Posterior cingulate gyrus (tissue), 11 donors: ENCODE results near the gene HCN2.

ENCODE experiments used
- DNase-seq, 10 donors: peaks; one replicate each; pipeline versions ENCODE4 v3.0.0 to v3.0.0-alpha.2; 2020 to 2021; ENCODE audit warnings: mixed read lengths in 3 of 10
- intact Hi-C: fragments of 100-400 bp; cut with DNase I; formaldehyde crosslinking; loops from one replicate; pipeline ENCODE4 v1.15.1; 2023

The HCN2 gene

DNA sequence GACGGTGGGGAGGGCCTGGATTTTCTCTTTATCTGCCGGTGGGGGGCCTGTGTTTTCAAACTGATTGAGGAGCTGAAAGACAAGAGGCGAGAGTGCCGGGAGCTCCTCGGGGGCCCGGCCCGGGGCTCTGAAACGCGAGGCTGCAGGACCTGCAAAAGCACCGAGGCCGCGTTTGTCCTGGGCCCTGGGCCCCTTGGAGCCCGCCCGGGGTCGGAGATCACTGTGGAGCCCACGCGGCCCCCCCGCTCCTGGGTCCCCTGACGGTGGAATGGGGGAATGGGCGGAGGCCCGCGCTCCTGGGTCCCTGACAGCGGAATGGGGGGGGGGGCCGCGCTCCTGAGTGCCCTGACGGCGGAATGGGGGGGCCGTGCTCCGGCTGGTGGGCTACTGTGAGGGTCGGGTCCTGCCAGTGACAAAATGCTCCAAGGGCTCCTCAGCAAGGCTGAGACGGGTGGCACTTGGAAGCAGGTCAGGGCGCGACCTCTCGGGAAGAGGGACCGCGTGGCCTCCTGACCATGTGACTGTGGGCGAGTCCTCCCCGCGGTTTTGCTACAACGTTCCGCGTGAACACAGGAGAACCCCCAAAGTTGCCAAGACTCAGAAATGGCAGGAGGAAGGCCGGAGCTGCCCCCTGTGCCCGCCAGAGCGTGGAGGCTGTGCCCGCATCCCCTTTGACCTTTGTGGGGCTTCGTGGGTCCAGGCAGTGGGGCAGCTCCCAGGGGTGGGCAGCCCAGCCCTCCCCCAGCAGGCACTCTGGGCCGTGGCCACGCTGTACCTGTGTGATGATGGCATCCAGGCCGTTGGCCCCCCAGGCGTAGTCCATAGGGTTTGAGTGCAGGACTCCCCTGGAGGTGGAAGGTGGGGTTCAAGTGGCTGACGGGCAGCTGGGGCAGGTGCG is 59.5 kb downstream of the HCN2 start:
- no peak for DNase-seq

DNA sequence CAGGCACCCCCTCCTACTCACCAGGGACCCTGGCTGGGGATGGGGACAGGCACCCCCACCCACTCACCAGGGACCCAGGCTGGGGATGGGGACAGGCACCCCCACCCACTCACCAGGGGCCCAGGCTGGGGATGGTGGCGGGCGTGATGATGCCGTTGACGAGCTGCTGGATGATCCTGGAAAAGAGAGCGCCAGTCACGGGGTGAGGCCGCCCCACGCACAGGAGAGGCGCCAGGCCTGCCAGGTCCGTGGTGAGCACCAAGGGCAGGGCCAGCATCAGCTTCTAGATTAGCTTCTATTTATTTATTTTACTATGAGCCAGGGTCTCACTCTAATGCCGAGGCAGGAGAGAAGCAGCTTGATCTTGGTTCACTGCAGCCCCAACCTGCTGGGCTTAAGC is 60.4 kb downstream of the HCN2 start:
- intact Hi-C loops: no loop called here
- no peak for DNase-seq

More for the DNA sequence above, 59.5 kb downstream of the HCN2 start:
- intact Hi-C loops: no loop called here

DNA sequence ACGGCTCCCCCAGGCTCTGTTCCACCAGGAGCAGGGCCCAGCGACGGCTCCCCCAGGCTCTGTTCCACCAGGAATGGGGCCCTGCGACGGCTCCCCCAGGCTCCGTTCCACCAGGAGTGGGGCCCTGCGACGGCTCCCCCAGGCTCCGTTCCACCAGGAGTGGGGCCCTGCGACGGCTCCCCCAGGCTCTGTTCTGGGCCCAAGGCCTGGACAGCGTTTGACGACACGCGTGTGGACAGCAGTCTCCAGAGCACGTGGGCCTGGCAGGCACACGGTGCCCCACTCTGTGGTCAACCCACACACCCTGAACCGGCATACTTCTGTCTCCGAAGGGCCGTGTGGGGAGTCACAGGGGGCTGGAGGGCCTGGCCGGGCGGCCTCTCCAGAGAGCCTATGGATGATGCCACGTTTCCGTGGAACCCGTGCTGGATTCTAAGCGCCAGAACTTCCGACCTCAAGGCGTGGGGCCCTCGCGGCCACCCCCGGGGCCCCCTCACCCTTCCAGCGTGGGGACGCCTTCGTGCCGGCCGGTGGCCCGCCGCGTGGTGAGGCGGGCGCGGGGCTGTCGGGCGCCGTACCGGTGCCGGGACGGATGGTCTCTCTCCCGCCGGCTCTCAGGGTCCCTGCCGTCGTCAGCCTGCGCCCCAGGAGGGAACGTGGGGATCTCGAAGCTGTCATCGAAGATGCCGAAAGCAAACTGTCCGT is 61.6 kb downstream of the HCN2 start:
- intact Hi-C loops: no loop called here
- DNase-seq: no peak

DNA sequence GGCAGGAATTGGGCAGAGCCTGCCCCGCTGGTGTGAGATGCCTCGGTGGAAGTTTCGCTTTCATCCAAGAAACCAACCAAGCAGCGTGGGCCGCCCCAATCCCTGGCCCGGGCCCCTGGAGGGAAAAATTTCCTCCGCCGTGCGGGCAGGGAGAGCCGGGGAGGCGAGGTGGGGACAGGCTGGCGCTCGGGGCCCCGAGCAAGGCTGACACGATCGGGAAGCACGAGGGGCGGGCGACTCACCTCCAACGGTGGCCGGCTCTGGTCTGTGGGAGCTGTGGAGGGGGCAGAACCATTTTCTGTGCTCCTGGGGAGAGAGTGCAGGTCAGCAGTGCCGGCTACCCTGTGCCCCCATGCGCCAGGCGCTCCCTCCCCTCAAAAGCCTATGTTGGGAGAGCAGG is 62.3 kb downstream of the HCN2 start:
- intact Hi-C loops: no loop called here
- DNase-seq: no peak

DNA sequence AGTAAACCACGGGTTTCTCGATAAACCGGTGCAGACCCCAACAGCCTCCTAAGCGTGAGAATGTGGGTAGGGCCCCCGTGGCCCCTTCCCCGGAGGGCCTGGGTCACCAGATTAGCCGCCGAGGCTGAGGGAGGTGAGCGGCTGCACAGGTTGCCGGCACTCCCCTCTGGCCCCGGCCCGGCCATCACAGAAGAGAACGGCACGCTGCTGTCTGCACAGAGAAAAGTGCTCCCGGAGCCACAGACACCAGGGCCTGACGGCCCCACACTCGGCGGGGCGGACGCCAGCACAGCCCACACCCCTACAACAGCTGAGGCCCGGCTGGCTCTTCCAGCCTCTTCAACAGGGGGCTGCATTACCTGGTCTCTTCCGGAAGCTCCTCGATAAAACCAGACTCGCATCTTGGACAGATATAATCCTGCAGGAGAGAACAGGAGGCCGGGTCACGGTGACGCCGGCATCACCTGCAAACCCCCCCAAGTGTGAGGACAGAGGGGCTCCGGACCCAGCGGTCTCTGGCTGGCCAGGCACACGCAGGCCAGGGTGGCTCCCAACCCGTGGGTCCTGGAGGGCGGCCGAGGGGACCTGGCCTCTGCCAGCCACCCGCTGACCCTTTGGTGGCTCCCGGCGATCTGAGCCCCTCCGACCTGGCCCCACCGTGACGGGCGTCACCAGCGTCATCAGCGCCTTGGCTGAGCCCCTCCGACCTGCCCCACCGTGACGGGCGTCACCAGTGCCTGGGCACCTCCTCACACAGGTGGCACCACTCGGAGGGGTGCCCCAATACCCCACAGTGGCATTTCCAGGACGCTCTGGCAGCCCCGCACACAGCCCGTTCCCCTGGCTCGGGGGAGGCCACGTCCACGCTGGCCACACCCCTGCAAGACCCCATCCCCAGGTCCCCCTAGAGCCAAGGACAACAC is 63.0 kb downstream of the HCN2 start:
- DNase-seq: no peak
- intact Hi-C loops: no loop called here

DNA sequence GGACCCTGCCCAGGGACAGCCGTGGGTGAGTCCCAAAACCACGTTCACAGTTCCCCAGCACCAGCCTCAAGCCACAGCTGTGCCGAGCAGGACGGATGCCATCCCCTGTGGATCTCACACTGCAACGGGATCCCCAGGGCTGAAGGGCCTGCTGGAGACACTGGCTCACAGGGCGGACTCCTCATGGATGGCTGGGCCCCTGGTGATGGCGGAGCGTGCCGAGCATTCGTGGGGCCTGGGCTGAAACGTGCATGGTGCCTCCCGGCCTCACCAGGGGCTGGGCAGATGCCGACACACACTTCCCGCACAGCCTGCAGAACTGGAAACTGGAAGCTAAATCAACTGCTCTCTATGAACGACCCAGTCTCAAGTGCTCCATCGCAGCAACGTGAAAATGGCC is 63.7 kb downstream of the HCN2 start:
- intact Hi-C loops: no loop called here

DNA sequence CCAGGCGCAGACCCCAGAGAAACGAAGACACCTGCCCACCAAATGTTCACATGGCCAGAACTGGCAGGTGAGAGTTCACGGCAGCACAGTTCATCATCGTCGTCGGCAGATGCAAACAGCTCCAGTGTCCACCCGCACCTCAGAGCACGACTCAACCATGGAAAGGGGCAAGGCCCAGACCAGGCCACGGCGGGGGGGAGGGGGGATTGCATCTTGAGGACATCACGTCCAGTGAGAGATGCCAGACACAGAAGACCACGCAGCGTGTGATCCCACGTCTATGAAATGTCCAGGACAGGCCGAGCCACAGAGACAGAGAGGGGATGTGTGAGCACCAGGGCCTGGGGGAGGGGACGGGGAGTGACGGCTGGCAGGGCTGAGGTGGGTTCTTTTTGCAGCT is 66.0 kb downstream of the HCN2 start:
- DNase-seq: no peak
- intact Hi-C loops: no loop called here

More for the DNA sequence above, 63.7 kb downstream of the HCN2 start:
- DNase-seq: no peak

DNA sequence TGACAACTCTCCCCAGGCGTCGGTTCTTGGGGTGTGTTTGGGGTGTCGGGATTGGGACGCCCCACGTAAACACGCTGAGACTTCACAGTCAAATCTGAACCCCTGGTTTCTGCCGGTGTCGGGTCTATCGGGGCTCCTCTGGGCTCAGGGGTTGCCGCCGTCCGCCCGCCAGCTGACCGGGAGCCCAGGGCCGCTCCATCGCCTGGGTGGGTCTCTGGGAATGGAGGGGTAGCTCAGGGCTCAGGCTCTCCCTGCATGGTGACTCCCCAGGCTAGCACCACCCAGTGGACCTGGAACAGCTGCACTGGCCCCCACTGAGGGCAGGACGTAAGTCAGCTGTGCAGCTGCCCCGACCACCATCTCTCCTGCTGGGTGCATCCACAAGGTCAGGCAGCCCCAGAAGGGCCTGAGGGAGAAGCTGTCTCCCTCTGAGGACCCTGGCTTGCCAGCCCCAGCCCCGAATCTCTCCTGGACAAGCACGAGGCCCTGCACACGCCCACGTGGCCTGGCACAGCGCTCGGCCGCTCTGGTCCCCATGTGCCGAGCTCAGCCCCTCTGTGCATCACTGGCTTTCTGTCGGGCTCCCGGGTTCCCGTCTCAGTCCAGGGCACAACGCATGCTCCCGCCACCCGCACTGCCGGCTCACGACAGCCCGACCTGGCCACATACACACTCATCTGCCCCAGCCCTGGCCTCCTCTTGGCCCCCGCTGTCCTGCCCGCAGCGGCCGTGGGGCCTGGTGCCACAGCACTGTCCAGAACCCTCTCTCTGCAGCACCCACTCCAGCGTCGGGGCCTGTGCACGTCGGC is 67.3 kb downstream of the HCN2 start:
- intact Hi-C loops: no loop called here
- no peak for DNase-seq

DNA sequence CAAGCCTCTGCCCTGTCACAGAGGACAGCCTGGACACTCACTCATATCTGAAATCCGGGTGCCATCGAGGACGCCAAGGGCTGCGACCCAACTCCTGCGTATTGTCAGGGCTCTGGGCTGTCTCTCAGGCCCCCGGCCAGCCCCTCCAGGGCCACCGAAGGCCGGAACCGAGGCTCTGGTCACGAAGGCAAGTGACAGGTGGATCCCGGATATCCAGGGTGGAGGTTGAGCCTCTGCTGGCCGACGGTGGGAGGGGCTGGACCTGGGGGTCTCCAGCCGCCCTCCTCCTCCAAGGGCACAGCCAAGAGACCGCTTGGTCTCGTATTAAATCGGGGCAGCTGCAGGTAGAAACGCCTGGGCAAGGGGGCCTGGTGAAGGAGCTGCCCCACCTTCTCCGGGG is 67.9 kb downstream of the HCN2 start:
- DNase-seq: no peak
- intact Hi-C loops: no loop called here

DNA sequence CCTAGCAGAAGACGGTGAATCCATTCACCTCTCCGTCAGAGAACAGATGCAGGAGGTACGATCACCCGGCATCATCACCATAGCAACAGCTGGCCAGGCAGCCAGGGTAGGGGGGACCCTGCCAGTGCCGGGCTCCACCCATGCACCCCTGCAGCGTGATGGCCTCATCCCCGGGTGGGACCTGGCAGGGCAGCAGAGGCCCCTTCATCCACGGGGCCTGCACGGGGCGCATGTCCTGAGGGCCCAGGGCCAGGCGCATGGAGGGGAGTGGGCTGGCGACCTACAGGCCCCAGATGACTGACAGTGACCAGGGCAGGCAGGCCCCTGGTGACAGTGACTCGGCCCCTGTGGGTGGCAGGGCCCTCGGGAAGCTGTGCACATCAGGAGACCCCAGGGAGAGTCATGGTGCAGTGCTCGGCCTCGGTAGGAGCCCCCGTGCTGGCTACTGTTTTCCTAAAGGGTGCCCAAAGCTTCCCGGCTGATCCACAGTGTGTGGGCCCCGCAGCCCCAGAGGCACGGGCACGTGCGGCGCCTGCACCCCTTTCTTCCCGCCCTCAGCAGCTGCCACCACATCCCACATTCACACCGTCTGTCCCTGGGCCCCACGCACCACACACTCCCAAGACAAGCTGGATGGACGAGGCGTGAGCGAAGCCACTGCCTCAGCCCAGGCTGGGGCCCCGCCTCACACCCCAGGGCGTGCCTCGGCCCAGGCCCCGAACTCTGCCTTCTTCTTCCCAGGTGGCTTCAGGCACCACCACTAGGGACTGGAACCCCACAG is 68.6 kb downstream of the HCN2 start:
- intact Hi-C loops: no loop called here
- peak in 3 of 10 donors; percentile 55 to 91 (median 84) for DNase-seq

DNA sequence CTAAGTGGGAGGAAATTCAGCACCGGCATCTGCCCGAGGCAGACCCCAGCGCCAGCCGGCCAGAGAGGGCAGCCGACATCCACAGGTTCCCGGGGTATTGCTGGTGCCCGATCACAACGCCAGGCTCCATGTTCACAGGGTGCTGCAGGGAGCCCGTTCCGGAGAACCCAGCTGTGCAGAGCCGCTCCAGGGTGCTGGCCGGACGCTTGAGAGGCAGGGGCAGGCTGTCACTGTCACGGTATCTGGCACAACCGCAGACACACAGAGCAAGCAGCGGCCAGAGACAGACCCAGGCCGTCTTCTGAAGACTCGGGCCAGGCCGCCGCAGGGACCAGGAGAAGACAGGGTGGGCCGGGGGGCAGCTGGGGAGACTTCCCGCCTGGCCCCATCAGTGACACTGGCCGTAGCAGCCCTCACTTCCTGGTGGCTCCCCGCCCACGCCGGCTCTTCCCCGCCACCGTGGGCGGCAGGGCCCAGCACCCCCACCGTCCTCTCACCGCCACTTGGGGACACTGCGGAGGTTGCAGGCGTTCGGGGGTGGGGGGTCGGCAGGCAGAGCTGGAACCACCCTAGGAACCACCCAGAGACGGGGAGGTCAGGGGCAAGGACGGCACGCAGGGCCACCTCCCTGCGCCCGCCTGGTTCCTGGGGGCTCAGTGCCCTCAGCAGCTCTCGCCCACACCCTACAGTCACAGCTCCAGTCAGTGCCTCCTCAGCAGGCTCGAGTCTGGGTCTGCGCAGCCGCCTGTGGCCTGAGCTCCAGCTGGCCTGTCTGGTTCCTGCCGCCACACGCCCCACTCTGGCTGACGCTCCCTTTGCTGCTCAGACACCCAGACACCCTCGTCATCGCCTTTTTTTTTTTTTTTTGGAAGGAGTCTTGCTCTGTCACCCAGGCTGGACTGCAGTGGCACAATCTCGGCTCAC is 69.5 kb downstream of the HCN2 start:
- peak in 8 of 10 donors; percentile 51 to 95 (median 62) for DNase-seq

DNA sequence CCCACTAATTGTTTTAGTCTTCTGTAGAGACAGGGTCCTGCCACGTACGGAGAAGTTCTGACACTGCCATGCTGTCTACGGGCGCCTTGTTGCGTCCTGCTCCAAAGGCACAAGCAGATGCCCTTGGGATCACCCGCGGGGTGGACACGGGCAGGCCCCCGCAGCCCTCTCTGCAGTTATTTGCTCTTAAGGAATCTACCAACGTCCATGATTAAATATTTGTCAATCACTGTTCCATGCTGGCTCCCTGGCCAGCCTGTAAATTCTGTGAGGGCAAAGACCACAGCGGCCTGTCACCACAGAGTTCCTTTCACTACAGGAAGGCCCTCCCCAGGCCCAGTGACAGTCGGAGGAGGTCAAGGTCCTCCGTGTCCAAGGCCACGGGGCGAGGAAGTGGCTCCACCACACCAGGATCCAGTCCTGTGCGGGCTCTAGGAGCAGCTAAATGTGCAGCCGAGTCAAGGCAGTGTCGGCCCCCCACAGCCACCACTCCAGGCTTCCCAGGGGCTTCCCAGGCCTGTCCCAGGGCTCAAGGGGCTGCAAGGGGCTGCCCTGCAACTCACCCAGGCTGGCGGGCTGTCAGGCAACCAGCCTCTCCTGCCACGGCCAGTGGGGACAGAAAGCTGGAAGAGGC is 71.2 kb downstream of the HCN2 start:
- no peak for DNase-seq
- intact Hi-C loops: loop anchor here (10.0 kb wide), 2 partner anchors 134 to 264 kb away; partner anchors contain the start of genes ARID3A and PTBP1

More for the DNA sequence above, 69.5 kb downstream of the HCN2 start:
- intact Hi-C loops: no loop called here

DNA sequence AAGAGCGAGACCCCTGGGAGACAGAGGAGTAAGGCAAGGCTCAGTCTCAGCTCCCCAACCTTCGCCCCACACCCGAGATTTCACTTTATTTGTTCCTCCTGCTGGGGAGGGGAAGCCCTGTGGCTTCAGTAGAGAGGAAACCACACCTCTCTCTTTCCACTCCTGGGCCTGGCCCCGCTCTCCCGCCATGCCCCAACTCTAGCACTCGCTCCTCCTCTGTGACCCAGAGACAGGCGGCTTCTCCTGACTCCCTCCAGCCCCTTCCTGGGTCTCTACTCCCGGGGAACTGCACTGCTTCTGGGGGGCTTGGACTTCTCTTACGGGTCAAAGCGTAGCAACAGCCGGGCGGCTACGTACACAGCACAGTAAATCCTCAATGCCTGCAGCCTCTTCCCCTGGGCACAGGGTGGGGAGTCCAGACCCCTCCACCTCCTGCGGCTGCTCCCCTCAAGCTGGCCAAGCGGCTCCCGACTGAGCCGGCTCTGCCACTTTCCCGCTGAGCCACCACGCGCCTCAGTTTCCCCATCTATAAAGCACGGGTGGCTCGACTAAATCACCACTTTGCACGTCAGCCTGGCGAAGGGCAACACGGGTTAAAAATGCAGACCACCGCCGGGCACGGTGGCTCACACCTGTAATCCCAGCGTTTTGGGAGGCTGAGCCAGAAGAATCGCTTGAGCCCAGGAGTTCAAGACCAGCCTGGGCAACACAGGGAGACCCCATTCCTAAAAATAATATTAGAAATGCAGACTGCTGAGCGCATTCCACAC is 71.9 kb downstream of the HCN2 start:
- intact Hi-C loops: loop anchor here (10.0 kb wide), 2 partner anchors 133 to 263 kb away; partner anchors contain the start of genes ARID3A and PTBP1
- no peak for DNase-seq

DNA sequence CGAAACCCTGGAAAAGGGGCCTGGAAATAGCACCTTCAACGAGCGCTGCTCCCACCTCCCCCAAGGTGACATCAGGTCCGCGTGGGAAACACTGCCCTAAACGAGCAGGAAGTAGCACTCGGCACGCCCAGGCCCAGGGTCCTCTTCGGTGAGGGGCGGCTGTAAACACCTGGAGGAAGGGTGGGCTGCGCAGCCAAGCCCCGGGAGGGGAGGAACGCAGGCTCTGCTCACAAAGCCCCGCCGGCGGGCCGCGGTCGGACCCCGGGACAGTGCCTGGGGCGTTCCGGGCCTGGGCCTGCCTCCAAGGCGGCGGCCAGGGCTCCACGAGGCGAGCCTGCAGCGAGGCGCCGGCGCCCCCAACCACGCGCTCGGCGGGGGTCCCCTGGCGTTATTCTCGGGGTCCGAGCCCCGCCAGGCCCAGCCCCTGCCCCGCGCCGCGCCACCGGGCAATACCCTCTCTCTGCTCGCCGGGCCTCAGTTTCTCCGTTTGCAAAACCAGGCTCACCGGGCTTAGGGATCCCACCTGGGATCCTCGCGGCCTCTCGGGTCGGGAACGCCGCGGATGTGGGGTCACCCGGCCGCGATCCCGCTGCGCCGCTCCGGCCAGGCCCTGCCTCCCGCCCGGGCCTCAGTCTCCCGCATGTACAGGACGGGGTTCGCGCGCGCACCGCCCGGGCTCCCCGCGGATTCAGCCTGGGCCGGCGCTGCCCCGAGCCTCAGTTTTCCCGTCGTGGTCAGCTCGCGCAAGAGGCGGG is 72.7 kb downstream of the HCN2 start:
- no peak for DNase-seq
- intact Hi-C loops: loop anchor here (10.0 kb wide), 2 partner anchors 132 to 262 kb away; partner anchors contain the start of genes ARID3A and PTBP1

DNA sequence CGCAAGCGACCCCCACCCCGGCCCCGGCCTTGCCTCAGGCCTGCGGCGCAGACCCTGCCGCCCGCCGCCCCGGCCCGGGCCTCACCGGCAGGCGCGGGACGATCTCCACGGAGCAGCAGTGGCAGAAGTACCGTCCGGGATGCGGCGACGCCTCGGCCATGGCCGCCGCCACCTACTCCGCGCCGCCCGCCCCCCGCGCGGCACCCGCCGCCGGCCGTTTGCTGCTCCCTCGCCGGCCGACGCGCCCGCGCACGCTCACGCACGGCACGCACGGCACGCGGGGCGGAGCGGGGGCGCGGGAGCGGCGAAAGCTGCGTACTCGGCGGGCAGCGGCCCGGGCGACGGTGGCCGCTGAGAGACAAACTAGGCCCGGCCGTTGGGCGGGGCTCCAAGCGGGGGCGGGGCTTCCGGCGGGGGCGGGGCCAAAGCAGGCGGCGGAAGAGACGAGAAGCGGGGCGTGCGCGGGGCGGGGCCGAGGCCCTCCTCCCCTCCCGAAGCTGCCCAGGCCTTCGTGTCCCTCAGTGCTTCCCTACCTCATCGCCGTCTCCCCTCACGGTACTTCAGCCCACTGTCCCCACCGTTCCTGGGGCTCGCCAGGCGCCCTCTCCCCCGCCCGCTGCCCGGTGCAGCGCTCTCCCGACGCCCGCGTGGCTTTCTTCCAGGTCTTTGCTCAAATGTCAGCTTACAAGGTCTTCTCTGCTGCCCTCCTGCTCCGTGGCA is 73.4 kb downstream of the HCN2 start, which contains the start of gene RNF126:
Gene RNF126 (minus strand): TSS at position 253 of the 720 bp plus-strand sequence. CDS start 93 bp downstream, at position 160.
- intact Hi-C loops: loop anchor here (10.0 kb wide), 2 partner anchors 132 to 262 kb away; partner anchors contain the start of genes ARID3A and PTBP1
- DNase-seq: peak; percentile 73 to 97 (median 84)
